Small intestine (tissue), 7 donors: ENCODE data around the gene SDCCAG8. TPM values are rescaled to one million over a fixed set of nuclear protein-coding genes. Genes with fewer than 3 reads are reported as not detected.

Experiments used
- DNase-seq, 2 donors: peaks; one replicate each; pipeline versions ENCODE4 v3.0.0 to v3.0.0-alpha.2; 2013
- FAIRE-seq: peaks from 2 replicates; lab custom pipeline; 2012; peaks lifted over from hg19 to GRCh38; lab: Jason Lieb, UNC
- H3K27ac ChIP-seq, 3 donors: one replicate each; pipeline ENCODE4 v1.5.1; 2013; ENCODE audit warnings: low read length in 2 of 3, mild to moderate bottlenecking in 2 of 3, control low read depth in 1 of 3, inconsistent platforms in 1 of 3, low read depth in 1 of 3, moderate library complexity in 1 of 3
- H3K27me3 ChIP-seq, 3 donors: one replicate each; pipeline ENCODE4 v1.6.1; 2013; ENCODE audit warnings: low read length in 3 of 3, inconsistent platforms in 1 of 3; ENCODE audit not compliant: control insufficient read depth in 3 of 3, insufficient read depth in 3 of 3
- H3K36me3 ChIP-seq, 3 donors: one replicate each; pipeline ENCODE4 v1.6.1; 2013; ENCODE audit warnings: low read length in 3 of 3, inconsistent platforms in 1 of 3, low read depth in 1 of 3, mild to moderate bottlenecking in 1 of 3, moderate library complexity in 1 of 3; ENCODE audit not compliant: control insufficient read depth in 3 of 3, insufficient read depth in 2 of 3
- H3K4me1 ChIP-seq, 3 donors: one replicate each; pipeline ENCODE4 v1.6.1; 2013; ENCODE audit warnings: low read length in 2 of 3, inconsistent platforms in 1 of 3, low read depth in 1 of 3, mild to moderate bottlenecking in 1 of 3, moderate library complexity in 1 of 3; ENCODE audit not compliant: control insufficient read depth in 3 of 3, insufficient read depth in 2 of 3
- H3K4me3 ChIP-seq, 3 donors: one replicate each; pipeline ENCODE4 v1.5.1; 2013; ENCODE audit warnings: low read length in 3 of 3, control low read depth in 1 of 3, inconsistent platforms in 1 of 3, low read depth in 1 of 3, mild to moderate bottlenecking in 1 of 3, moderate library complexity in 1 of 3
- H3K9me3 ChIP-seq, 2 donors: one replicate each; pipeline ENCODE4 v1.6.1; 2013; ENCODE audit warnings: low read depth in 1 of 2, low read length in 1 of 2; ENCODE audit not compliant: control insufficient read depth in 2 of 2, insufficient read depth in 1 of 2
- WGBS, 3 donors: extraction: QIAGEN DNeasy Blood & Tissue Kit; methylation state at CpG; one replicate each; pipeline ENCODE4 v1.1.7; 2013; 5-methylcytosine and 5-hydroxymethylcytosine counted together
- polyA plus RNA-seq, 4 donors: library from polyadenylated mRNA; stranded (reverse) in 3 of 4; unstranded in 1 of 4; fragments of 200-250 nt in 3 of 4; fragments of 120-200 nt in 1 of 4; gene quantifications; one replicate each; pipeline versions ENCODE4 v1.2.1 to v1.2.3, GENCODE V29; 2013
- donor health status: healthy with polysubstance abuse.
- donor health status: control.
- donor health status: control.
- donor health status: Bipolar disorder and iron deficiency.
- donor health status: healthy.

The SDCCAG8 gene
- polyA plus RNA-seq, 4 donors: 19.2 to 32.2 (median 23.6) TPM

DNA sequence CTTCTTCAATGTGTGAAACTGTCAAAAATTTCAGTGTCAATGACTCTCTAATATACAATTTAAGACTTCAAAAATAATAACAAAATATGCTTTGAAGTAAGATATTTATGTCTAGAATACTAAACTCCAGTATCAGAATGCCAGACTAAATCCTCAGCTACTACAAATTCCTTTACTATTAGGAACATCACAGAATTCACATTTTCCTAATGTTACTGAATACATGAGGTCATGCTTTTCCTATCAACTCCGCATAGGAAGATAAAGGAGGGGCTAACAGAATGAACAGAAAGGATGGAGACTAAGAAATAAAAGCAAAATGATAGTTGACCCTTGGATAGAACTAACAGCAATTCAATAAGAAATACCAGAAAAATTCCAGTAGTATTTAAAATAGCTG, 292.7 kb downstream of the SDCCAG8 start:
- Histone ChIP-seq H3K27me3 (no peaks in the 10 kb centered on the region), H3K4me3 (no peak overlapping the region), H3K36me3 (peaks cover 0 to 2% (median 0%) of the 10 kb centered on the region in 3 donors), H3K4me1 (no peaks in the 10 kb centered on the region), H3K9me3 (no peaks in the 10 kb centered on the region), H3K27ac (no peak overlapping the region)
- FAIRE-seq: no peak
- DNase-seq: no peak
- WGBS, 3 donors: 88 to 97% (median 89%) methylated on average over 1 of the region's 1 CpG

DNA sequence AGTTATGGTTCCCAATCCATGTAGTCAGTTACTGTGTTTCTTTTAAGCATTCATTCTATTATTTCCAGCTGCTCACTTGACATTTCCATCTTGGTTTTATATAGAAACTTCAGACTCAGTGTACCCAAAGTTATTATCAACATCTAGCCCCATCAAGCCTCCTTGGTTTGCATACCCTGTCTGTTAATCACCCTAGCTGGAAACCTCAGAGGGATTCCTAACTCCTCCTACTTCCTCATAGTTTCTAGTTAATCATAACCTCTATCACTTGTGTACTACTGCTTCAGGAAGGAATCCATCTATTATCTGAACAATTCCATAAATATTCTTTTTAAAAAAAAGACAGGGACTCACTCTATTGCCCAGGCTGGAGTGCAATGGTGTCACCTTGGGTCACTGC, 293.3 kb downstream of the SDCCAG8 start:
- no peak for FAIRE-seq
- no peaks in the 10 kb centered on the region for H3K27me3 ChIP-seq
- peaks cover 0 to 2% (median 0%) of the 10 kb centered on the region in 3 donors for H3K36me3 ChIP-seq
- H3K9me3 ChIP-seq: no peaks in the 10 kb centered on the region
- DNase-seq: no peak
- no peaks in the 10 kb centered on the region for H3K4me1 ChIP-seq
- no peak overlapping the region for H3K27ac ChIP-seq
- no peak overlapping the region for H3K4me3 ChIP-seq

Other genes with a start within 250 kb of the SDCCAG8 start
- 10 to 100 TPM in 1 of 4 donors, 1 to 10 TPM in 3; 1.1 to 12.9 (median 4.8) TPM for gene CEP170, start 760 bp upstream of the SDCCAG8 start, polyA plus RNA-seq